Lower leg skin (tissue), 4 donors: ENCODE data around the gene CTAGE9. TPM values are rescaled to one million over a fixed set of nuclear protein-coding genes. Genes with fewer than 3 reads are reported as not detected.
"Not testable (repeated sequence)": the region's sequence is repeated elsewhere in the genome, so short reads cannot be mapped to it uniquely, and the experiment has no call there.

ENCODE experiments used
- DNase-seq, 2 donors: peaks; one replicate each; pipeline ENCODE4 v3.0.0-alpha.2; 2019; ENCODE audit warnings: low spot score in 2 of 2
- H3K4me3 ChIP-seq: fragments of 200-600 bp; sonication (generic); 2 replicates; pipeline ENCODE4 v1.5.1; 2017; ENCODE audit warnings: mild to moderate bottlenecking, low read depth; ENCODE audit not compliant: poor library complexity, severe bottlenecking
- CTCF ChIP-seq, 3 donors: fragments of 450-650 bp; IDR thresholded peaks; one replicate each; pipeline ENCODE4 v1.5.1; 2016; ENCODE audit warnings: antibody characterized with exemption in 3 of 3, mild to moderate bottlenecking in 3 of 3, moderate library complexity in 2 of 3
- POLR2A ChIP-seq, 2 donors: fragments of 450-650 bp; IDR thresholded peaks; one replicate each; pipeline ENCODE4 v1.6.1; 2016 to 2017; ENCODE audit warnings: antibody characterized with exemption in 2 of 2, mild to moderate bottlenecking in 1 of 2, moderate library complexity in 1 of 2
- WGBS, 2 donors: methylation state at CpG; one replicate each; pipeline ENCODE4 v1.1.5; 2018; 5-methylcytosine and 5-hydroxymethylcytosine counted together
- intact Hi-C: fragments of 100-400 bp; cut with DNase I; formaldehyde crosslinking; loops from one replicate; pipeline ENCODE4 v1.15.0; 2023; ENCODE audit warnings: low total_unique reads
- total RNA-seq, 4 donors: library from RNA; depleted of rRNA; stranded (reverse); fragments of >200 nt; gene quantifications; one replicate each; pipeline ENCODE4 v1.1.0, GENCODE V29; 2016

CTAGE9 gene
- total RNA-seq = not detected

- WGBS, 2 donors = 86 to 100% methylated on average over 6 to 8 of the region's 18 CpGs
- DNase-seq, H3K4me3 ChIP-seq, intact Hi-C loops: not testable (repeated sequence)
These were observed at the start of gene CTAGE9 for GRCh38 chr6:131710917-131711316. TSS of gene CTAGE9 (minus strand) at chr6:131711017. CDS start at chr6:131711017, 0 bp downstream.

GRCh38 chr6:131758920-131759319, 48.1 kb upstream of the CTAGE9 start:
- 51 to 56% methylated on average over 4 of the region's 4 CpGs for WGBS, 2 donors
- TF ChIP-seq CTCF (IDR thresholded peaks at IDR 0.05) (no peak), POLR2A (IDR thresholded peaks at IDR 0.05) (no peak)
- intact Hi-C loops = no loop called here
- no peak for DNase-seq
- no peak overlapping the region for H3K4me3 ChIP-seq

- no peak overlapping the region for H3K4me3 ChIP-seq
- DNase-seq = no peak
- TF ChIP-seq POLR2A (IDR thresholded peaks at IDR 0.05) = no peak
- no peak for TF ChIP-seq CTCF (IDR thresholded peaks at IDR 0.05)
- WGBS, 2 donors = 89 to 90% methylated on average over 2 of the region's 2 CpGs
- intact Hi-C loops = no loop called here
These were observed 45.2 kb upstream of the CTAGE9 start for GRCh38 chr6:131756039-131756438.

- WGBS, 2 donors = 89 to 90% methylated on average over 3 of the region's 3 CpGs
- intact Hi-C loops = no loop called here
- no peak for TF ChIP-seq CTCF (IDR thresholded peaks at IDR 0.05)
- no peak for TF ChIP-seq POLR2A (IDR thresholded peaks at IDR 0.05)
- no peak for DNase-seq
- no peak overlapping the region for H3K4me3 ChIP-seq
These were observed 44.8 kb upstream of the CTAGE9 start for GRCh38 chr6:131755597-131755996.

- H3K4me3 ChIP-seq = no peak overlapping the region
- intact Hi-C loops = no loop called here
- 61 to 69% methylated on average over 9 of the region's 9 CpGs for WGBS, 2 donors
- no peak for DNase-seq
- TF ChIP-seq CTCF (IDR thresholded peaks at IDR 0.05) (no peak), POLR2A (IDR thresholded peaks at IDR 0.05) (no peak)
These were observed 44.1 kb upstream of the CTAGE9 start for GRCh38 chr6:131754715-131755567.

- intact Hi-C loops = no loop called here
- 56 to 76% methylated on average over 1 of the region's 1 CpG for WGBS, 2 donors
- TF ChIP-seq POLR2A (IDR thresholded peaks at IDR 0.05) (no peak), CTCF (IDR thresholded peaks at IDR 0.05) (no peak)
- H3K4me3 ChIP-seq = no peak overlapping the region
- DNase-seq = no peak
These were observed 43.3 kb upstream of the CTAGE9 start for GRCh38 chr6:131754088-131754487.

GRCh38 chr6:131751012-131751715, 40.3 kb upstream of the CTAGE9 start:
- DNase-seq, intact Hi-C loops, H3K4me3 ChIP-seq: not testable (repeated sequence)
- WGBS, 2 donors = 88 to 95% methylated on average over 10 of the region's 10 CpGs
